Colonic mucosa (tissue), 4 donors: ENCODE measurements around the gene ALG12. TPM values are rescaled to one million over a fixed set of nuclear protein-coding genes. Genes with fewer than 3 reads are reported as not detected.

Experiments
- DNase-seq: peaks from one replicate; pipeline ENCODE4 v3.0.0-alpha.2; 2020
- H3K27ac ChIP-seq: fragments of 200-600 bp; one replicate; pipeline ENCODE4 v1.8.0; 2021
- H3K27me3 ChIP-seq: fragments of 200-600 bp; one replicate; pipeline ENCODE4 v1.8.0; 2021
- H3K36me3 ChIP-seq: fragments of 200-600 bp; one replicate; pipeline ENCODE4 v1.8.0; 2021
- H3K4me1 ChIP-seq: fragments of 200-600 bp; one replicate; pipeline ENCODE4 v1.8.0; 2021; ENCODE audit warnings: mild to moderate bottlenecking
- H3K4me3 ChIP-seq: fragments of 200-600 bp; one replicate; pipeline ENCODE4 v1.8.0; 2021
- H3K9ac ChIP-seq, 2 donors: one replicate each; pipeline ENCODE4 v1.7.0; 2013; ENCODE audit warnings: control low read depth in 2 of 2, low read depth in 2 of 2, low read length in 2 of 2
- H3K9me3 ChIP-seq: fragments of 200-600 bp; one replicate; pipeline ENCODE4 v1.8.0; 2021
- CTCF ChIP-seq: fragments of 200-600 bp; IDR thresholded peaks from one replicate; pipeline ENCODE4 v1.8.0; 2022; ENCODE audit warnings: antibody characterized with exemption, mild to moderate bottlenecking
- intact Hi-C: fragments of 100-400 bp; cut with DNase I; formaldehyde crosslinking; loops from one replicate; pipeline ENCODE4 v1.14.1; 2022
- total RNA-seq, 2 donors: library from RNA; stranded (reverse); fragmentation: NEBNext Ultra II Directional in 1 of 2; extraction: Animal tissue kit (Norgen Biotek cat#: 25700) in 1 of 2; gene quantifications; one replicate each; pipeline ENCODE4 v1.2.1, GENCODE V29; 2021
- donor health status: healthy.
- donor health status: DM: no; HTN: no; CAD: no.
- donor health status: DM: no; HTN: no; CAD: no.

The ALG12 gene
- total RNA-seq, 2 donors from 2014 or later = 17.8 to 43.5 TPM

DNA sequence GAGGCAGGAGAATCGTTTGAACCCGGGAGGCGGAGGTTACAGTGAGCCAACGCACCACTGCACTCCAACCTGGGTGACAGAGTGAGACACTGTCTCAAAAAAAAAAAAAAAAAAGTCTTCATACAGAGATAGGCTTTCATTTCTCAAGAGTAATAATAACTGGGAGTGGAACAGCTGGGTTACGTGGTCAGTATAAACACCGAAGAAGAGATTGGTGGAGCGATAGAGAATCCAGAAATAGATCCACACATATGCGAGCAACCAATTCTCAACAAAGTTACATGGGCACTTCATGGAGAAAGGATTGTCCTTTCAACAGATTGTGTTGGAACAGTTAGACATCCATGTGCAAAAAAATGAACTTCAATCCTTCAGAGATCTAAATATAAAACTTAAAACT, 40.0 kb downstream of the ALG12 start:
- H3K9me3 ChIP-seq = no peaks in the 10 kb centered on the region
- H3K27me3 ChIP-seq = no peaks in the 10 kb centered on the region
- H3K4me3 ChIP-seq = no peak overlapping the region
- TF ChIP-seq CTCF = no peak
- intact Hi-C loops = no loop called here
- H3K27ac ChIP-seq = no peak overlapping the region
- H3K4me1 ChIP-seq = no peaks in the 10 kb centered on the region
- no peak overlapping the region for H3K9ac ChIP-seq
- H3K36me3 ChIP-seq = no peaks in the 10 kb centered on the region
- DNase-seq = no peak

DNA sequence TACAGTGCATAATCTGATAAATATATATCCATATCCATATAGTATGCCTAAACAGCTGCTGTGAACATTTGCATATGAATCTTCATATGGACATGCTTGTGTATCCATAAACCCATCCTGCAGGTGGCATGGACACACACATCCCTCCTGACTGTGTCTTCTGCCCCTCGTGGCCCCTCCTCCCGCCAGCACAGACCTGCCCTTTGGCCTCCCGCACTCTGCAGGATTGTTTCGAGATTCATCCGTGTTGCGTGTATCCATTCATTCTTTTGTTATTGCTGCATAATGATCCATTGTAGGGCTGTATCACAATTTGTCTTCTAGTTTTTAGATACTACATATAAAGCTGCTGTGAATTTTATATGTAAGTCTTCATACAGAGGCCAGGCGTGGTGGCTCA, 40.6 kb downstream of the ALG12 start:
- TF ChIP-seq CTCF = no peak
- H3K27ac ChIP-seq = no peak overlapping the region
- DNase-seq = no peak
- no peaks in the 10 kb centered on the region for H3K27me3 ChIP-seq
- H3K4me1 ChIP-seq = no peaks in the 10 kb centered on the region
- H3K36me3 ChIP-seq = no peaks in the 10 kb centered on the region
- intact Hi-C loops = no loop called here
- no peaks in the 10 kb centered on the region for H3K9me3 ChIP-seq
- H3K4me3 ChIP-seq = no peak overlapping the region
- H3K9ac ChIP-seq = no peak overlapping the region

DNA sequence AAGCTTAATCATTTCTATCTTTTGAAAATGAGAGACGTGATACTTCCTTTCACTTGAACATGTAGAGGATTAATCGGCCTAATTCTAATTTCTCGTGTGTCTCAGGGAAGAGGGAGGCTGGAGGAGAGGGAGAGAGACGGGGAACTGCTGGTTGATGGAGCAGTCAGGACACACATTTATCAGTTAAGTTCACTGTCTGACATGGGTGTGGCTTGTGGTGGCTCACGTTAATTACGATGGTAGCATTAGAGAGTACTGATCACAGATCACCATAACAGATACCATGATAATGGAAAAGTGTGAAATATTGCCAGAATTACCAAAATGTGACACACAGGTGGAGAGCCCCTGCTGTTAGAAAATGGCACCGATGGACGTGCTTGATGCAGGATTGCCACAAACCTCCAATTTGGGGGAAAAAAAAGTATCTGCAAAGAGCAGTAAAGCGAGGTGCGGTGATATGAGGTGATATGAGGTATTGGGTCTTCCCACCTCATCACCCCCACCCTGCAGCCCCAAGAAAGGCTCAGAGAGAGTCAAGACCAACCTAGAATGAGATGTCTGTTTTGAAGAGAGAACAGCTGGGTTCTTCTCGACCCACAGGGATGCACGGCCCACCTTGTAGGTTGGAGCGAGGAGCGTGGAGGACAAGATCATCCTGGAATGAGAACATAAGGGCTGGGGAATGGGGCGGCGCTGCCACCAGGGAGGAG, 44.9 kb downstream of the ALG12 start:
- H3K36me3 ChIP-seq = no peaks in the 10 kb centered on the region
- no peak overlapping the region for H3K27ac ChIP-seq
- DNase-seq = no peak
- intact Hi-C loops = no loop called here
- no peaks in the 10 kb centered on the region for H3K9me3 ChIP-seq
- H3K9ac ChIP-seq = no peak overlapping the region
- no peaks in the 10 kb centered on the region for H3K4me1 ChIP-seq
- no peak for TF ChIP-seq CTCF
- H3K27me3 ChIP-seq = no peaks in the 10 kb centered on the region
- H3K4me3 ChIP-seq = no peak overlapping the region

GRCh38 chr22:49872347-49872746, 45.9 kb downstream of the ALG12 start:
- DNase-seq = no peak
- H3K4me3 ChIP-seq = no peak overlapping the region
- H3K9ac ChIP-seq = no peak overlapping the region
- no peaks in the 10 kb centered on the region for H3K4me1 ChIP-seq
- no peaks in the 10 kb centered on the region for H3K9me3 ChIP-seq
- no peaks in the 10 kb centered on the region for H3K36me3 ChIP-seq
- H3K27me3 ChIP-seq = no peaks in the 10 kb centered on the region
- H3K27ac ChIP-seq = no peak overlapping the region
- intact Hi-C loops = no loop called here
- no peak for TF ChIP-seq CTCF

- no peak overlapping the region for H3K9ac ChIP-seq
- H3K9me3 ChIP-seq = no peaks in the 10 kb centered on the region
- no peaks in the 10 kb centered on the region for H3K36me3 ChIP-seq
- no peak for DNase-seq
- intact Hi-C loops = no loop called here
- no peak for TF ChIP-seq CTCF
- no peaks in the 10 kb centered on the region for H3K27me3 ChIP-seq
- H3K4me1 ChIP-seq = no peaks in the 10 kb centered on the region
- no peak overlapping the region for H3K27ac ChIP-seq
- no peak overlapping the region for H3K4me3 ChIP-seq
Measured at GRCh38 chr22:49871482-49871881, 46.8 kb downstream of the ALG12 start.
